ENCODE measurements around the gene HM13. TPM values are rescaled to one million over a fixed set of nuclear protein-coding genes. Genes with fewer than 3 reads are reported as not detected.

The HM13 gene
- total and polyA plus RNA-seq, 2 experiments from 2014 or later = 126 to 150 TPM

GRCh38 chr20:31604567-31605030 is 90.4 kb downstream of the HM13 start:
- H3K4me1 Mint-ChIP-seq = peaks cover 40% of the 10 kb centered on the region
- no peak for ATAC-seq

More at GRCh38 chr20:31604567-31605030, 90.4 kb downstream of the HM13 start:
- H3K27ac ChIP-seq (ENCODE audit: low read depth) = peak overlapping the region; percentile 79
- H3F3A ChIP-seq (replicated peaks; ENCODE audit: low read depth) = peaks cover 41% of the 10 kb centered on the region
- H3K27me3 ChIP-seq (ENCODE audit: insufficient read depth) = no peaks in the 10 kb centered on the region
- H3K4me3 ChIP-seq = peak overlapping the region; percentile 61
- H2AFZ ChIP-seq = no peak overlapping the region
- H3K27ac Mint-ChIP-seq = peak overlapping the region; percentile 45; the same call in 1 of the 2 replicates
- no peaks in the 10 kb centered on the region for H3K36me3 ChIP-seq (ENCODE audit: insufficient read depth)
- H3K4me1 ChIP-seq (ENCODE audit: insufficient read depth) = peaks cover 48% of the 10 kb centered on the region
- no peak for TF ChIP-seq ETS1 (IDR thresholded peaks at IDR 0.05)
- no peak for TF ChIP-seq EZH2 (IDR thresholded peaks at IDR 0.05; ENCODE audit: low read depth, unreplicated experiment)
- TF ChIP-seq ZNF462 (CRISPR knock-in tag; IDR thresholded peaks at IDR 0.05) = no peak
- TF ChIP-seq ZNF114 (CRISPR knock-in tag; IDR thresholded peaks at IDR 0.05) = no peak
- TF ChIP-seq NANOG (IDR thresholded peaks at IDR 0.05; ENCODE audit: borderline replicate concordance) = no peak
- TF ChIP-seq REST (IDR thresholded peaks at IDR 0.05; ENCODE audit: unreplicated experiment) = no peak
- TF ChIP-seq ZNF331 (CRISPR knock-in tag; IDR thresholded peaks at IDR 0.05; ENCODE audit: low read depth) = no peak
- no peak for TF ChIP-seq CTCF (conservative IDR thresholded peaks at IDR 0.05; ENCODE audit: low read depth in 2 of 2)
- TF ChIP-seq JUNB (IDR thresholded peaks at IDR 0.05; ENCODE audit: unreplicated experiment) = no peak
- no peak for TF ChIP-seq STAT1 (IDR thresholded peaks at IDR 0.05; ENCODE audit: unreplicated experiment)
- no peak for TF ChIP-seq POLR2AphosphoS5 (IDR thresholded peaks at IDR 0.05; ENCODE audit: low read depth)
- no peak for TF ChIP-seq CREB1 (CRISPR knock-in tag; IDR thresholded peaks at IDR 0.05; ENCODE audit: low read depth)
- no peak for TF ChIP-seq EZH2phosphoT487 (IDR thresholded peaks at IDR 0.05; ENCODE audit: unreplicated experiment)
- no peaks in the 10 kb centered on the region for H3K9me2 ChIP-seq (ENCODE audit: insufficient read depth)
- peak; percentile 57 for DNase-seq (ENCODE audit: low spot score)
- peaks cover 53% of the 10 kb centered on the region for H3K27me3 Mint-ChIP-seq (ENCODE audit: insufficient read depth, low read depth, poor library complexity)
- peak overlapping the region; percentile 89 for H3K4me3 Mint-ChIP-seq
- peaks cover 13% of the 10 kb centered on the region for H3K36me3 Mint-ChIP-seq (ENCODE audit: low read depth)
- H3K4me2 ChIP-seq = peak overlapping the region; percentile 76
- H4K20me1 ChIP-seq (replicated peaks; ENCODE audit: insufficient read depth) = no peaks in the 10 kb centered on the region
- H3K79me2 ChIP-seq (replicated peaks; ENCODE audit: insufficient read depth) = peaks cover 19% of the 10 kb centered on the region
- peaks cover 5% of the 10 kb centered on the region; the same call in 1 of the 3 replicates for H3K9me3 Mint-ChIP-seq

Data from GM23338 (cell line).